Neural cell (in vitro differentiated cells): Measurements from ENCODE around the gene TLL1.

Experiments used
- CTCF ChIP-seq: fragments of 450-650 bp; IDR thresholded peaks from 2 replicates; pipeline ENCODE4 v1.5.1; 2014; ENCODE audit warnings: antibody characterized with exemption, mild to moderate bottlenecking, moderate library complexity; ENCODE audit not compliant: poor library complexity, severe bottlenecking
- EP300 ChIP-seq: fragments of 450-650 bp; conservative IDR thresholded peaks from 2 replicates; pipeline ENCODE4 v1.6.1; 2014; ENCODE audit warnings: antibody characterized with exemption, mild to moderate bottlenecking, moderate library complexity; ENCODE audit not compliant: poor library complexity, severe bottlenecking
- MXI1 ChIP-seq: fragments of 450-650 bp; conservative IDR thresholded peaks from 2 replicates; pipeline ENCODE4 v1.6.1; 2014; ENCODE audit warnings: antibody characterized with exemption, mild to moderate bottlenecking; ENCODE audit not compliant: poor library complexity, severe bottlenecking
- POLR2AphosphoS5 ChIP-seq: IDR thresholded peaks from 2 replicates; pipeline ENCODE4 v1.6.1; 2012
- RAD21 ChIP-seq: fragments of 450-650 bp; conservative IDR thresholded peaks from 2 replicates; pipeline ENCODE4 v1.6.1; 2014; ENCODE audit warnings: antibody characterized with exemption, mild to moderate bottlenecking, moderate library complexity

GRCh38 chr4:166067915-166068314 is 194.9 kb downstream of the TLL1 start:
- TF ChIP-seq POLR2AphosphoS5, result no peak
- no peak for TF ChIP-seq RAD21
- TF ChIP-seq MXI1, result no peak
- no peak for TF ChIP-seq EP300
- TF ChIP-seq CTCF, result no peak
